HT1080 (cell line): ENCODE results near the gene INPP5B. TPM values are rescaled to one million over a fixed set of nuclear protein-coding genes. Genes with fewer than 3 reads are reported as not detected.
"Not testable (repeated sequence)": the region's sequence is repeated elsewhere in the genome, so short reads cannot be mapped to it uniquely, and the experiment has no call there.

Experiments
- DNase-seq: peaks from one replicate; pipeline ENCODE4 v3.0.0-alpha.2; 2015; ENCODE audit warnings: low read depth
- polyA plus RNA-seq, 2 experiments: library from polyadenylated mRNA; depleted of rRNA; stranded (reverse); fragments of >200 nt; gene quantifications; 2 replicates each; pipeline ENCODE4 v1.2.3, GENCODE V29; 2015
- total RNA-seq: library from RNA; depleted of rRNA; stranded (reverse); fragments of >200 nt; shearing (Covaris generic); gene quantifications from 2 replicates; pipeline ENCODE4 v1.2.3, GENCODE V29; 2014; rRNA removed

The INPP5B gene
- 18.1 and 21.8 TPM in 2 replicates for total RNA-seq
- 18.2 and 19.7 TPM in 2 replicates for polyA plus RNA-seq (2015; cell fraction: cytosol; rRNA removed)
- 53.2 and 54.1 TPM in 2 replicates for polyA plus RNA-seq (2015; cell fraction: nucleus; rRNA removed)

GRCh38 chr1:37946703-37947360 is at the start of gene INPP5B:
Gene INPP5B, minus strand, starts transcription at chr1:37947053. Its CDS starts 745 bp downstream, at chr1:37946308.
- DNase-seq: peak; percentile 83

- DNase-seq: no peak
Observed at GRCh38 chr1:37995751-37996345, 49.0 kb upstream of the INPP5B start.

- DNase-seq: no peak
Observed at GRCh38 chr1:37994886-37995566, 48.2 kb upstream of the INPP5B start.

GRCh38 chr1:37989361-37989930 is 42.6 kb upstream of the INPP5B start:
- DNase-seq: peak; percentile 44

- DNase-seq: no peak
Observed at GRCh38 chr1:37987679-37988078, 40.8 kb upstream of the INPP5B start.

GRCh38 chr1:37983546-37983945 is 36.7 kb upstream of the INPP5B start:
- no peak for DNase-seq

GRCh38 chr1:37978541-37978940 is 31.7 kb upstream of the INPP5B start:
- DNase-seq: no peak

GRCh38 chr1:37975083-37975482 is 28.2 kb upstream of the INPP5B start:
- DNase-seq: peak; percentile 50

- no peak for DNase-seq
Observed at GRCh38 chr1:37974567-37974966, 27.7 kb upstream of the INPP5B start.

- DNase-seq: not testable (repeated sequence)
Observed at GRCh38 chr1:37973684-37974083, 26.8 kb upstream of the INPP5B start.

- DNase-seq: no peak
Observed at GRCh38 chr1:37965301-37965700, 18.4 kb upstream of the INPP5B start.

GRCh38 chr1:37964106-37964505 is 17.3 kb upstream of the INPP5B start:
- not testable (repeated sequence) for DNase-seq

GRCh38 chr1:37958690-37959089 is 11.8 kb upstream of the INPP5B start:
- peak; percentile 86 for DNase-seq

- DNase-seq: no peak
Observed at GRCh38 chr1:37955685-37956084, 8.8 kb upstream of the INPP5B start.

- DNase-seq: no peak
Observed at GRCh38 chr1:37954316-37954971, 7.6 kb upstream of the INPP5B start.

- DNase-seq: no peak
Observed at GRCh38 chr1:37952738-37953137, 5.9 kb upstream of the INPP5B start.

- DNase-seq: no peak
Observed at GRCh38 chr1:37951783-37952624, 5.2 kb upstream of the INPP5B start.

- DNase-seq: no peak
Observed at GRCh38 chr1:37951041-37951782, 4.4 kb upstream of the INPP5B start.

GRCh38 chr1:37949524-37950152 is 2.8 kb upstream of the INPP5B start:
- DNase-seq: no peak
